BLaER1 treated with 17β-estradiol and CSF1 and Interleukin-3, amounts not matched to agents 10 nM and 100 nM (cell line): ENCODE data around the gene PCID2.

Source experiments
- H3K27ac ChIP-seq, 11 experiments: shearing (Covaris generic); formaldehyde crosslinking; 2 replicates each; pipeline ENCODE4 v1.8.1; 2022
- H3K27me3 ChIP-seq, 11 experiments: shearing (Covaris generic); formaldehyde crosslinking; 2 replicates each; pipeline ENCODE4 v1.8.1; 2022
- H3K36me3 ChIP-seq, 11 experiments: shearing (Covaris generic); formaldehyde crosslinking; 2 replicates each; pipeline ENCODE4 v1.8.1; 2022
- H3K4me1 ChIP-seq, 10 experiments: shearing (Covaris generic); formaldehyde crosslinking; 2 replicates each; pipeline ENCODE4 v1.8.1; 2022
- H3K4me2 ChIP-seq, 11 experiments: shearing (Covaris generic); formaldehyde crosslinking; 2 replicates each; pipeline ENCODE4 v1.8.1; 2022
- H3K4me3 ChIP-seq, 10 experiments: shearing (Covaris generic); formaldehyde crosslinking; 2 replicates each; pipeline ENCODE4 v1.8.1; 2022
- H3K9ac ChIP-seq, 11 experiments: shearing (Covaris generic); formaldehyde crosslinking; 2 replicates each; pipeline ENCODE4 v1.8.1; 2022
- H3K9me3 ChIP-seq, 11 experiments: shearing (Covaris generic); formaldehyde crosslinking; replicated peaks in 1 of 11; 2 replicates each; pipeline ENCODE4 v1.8.1; 2022
- H4K20me1 ChIP-seq, 11 experiments: shearing (Covaris generic); formaldehyde crosslinking; 2 replicates each; pipeline ENCODE4 v1.8.1; 2022
- Cebpa-rat ChIP-seq, 11 experiments: shearing (Covaris generic); IDR thresholded peaks; 2 replicates each; pipeline ENCODE4 v1.8.1; 2022

PCID2 gene

DNA sequence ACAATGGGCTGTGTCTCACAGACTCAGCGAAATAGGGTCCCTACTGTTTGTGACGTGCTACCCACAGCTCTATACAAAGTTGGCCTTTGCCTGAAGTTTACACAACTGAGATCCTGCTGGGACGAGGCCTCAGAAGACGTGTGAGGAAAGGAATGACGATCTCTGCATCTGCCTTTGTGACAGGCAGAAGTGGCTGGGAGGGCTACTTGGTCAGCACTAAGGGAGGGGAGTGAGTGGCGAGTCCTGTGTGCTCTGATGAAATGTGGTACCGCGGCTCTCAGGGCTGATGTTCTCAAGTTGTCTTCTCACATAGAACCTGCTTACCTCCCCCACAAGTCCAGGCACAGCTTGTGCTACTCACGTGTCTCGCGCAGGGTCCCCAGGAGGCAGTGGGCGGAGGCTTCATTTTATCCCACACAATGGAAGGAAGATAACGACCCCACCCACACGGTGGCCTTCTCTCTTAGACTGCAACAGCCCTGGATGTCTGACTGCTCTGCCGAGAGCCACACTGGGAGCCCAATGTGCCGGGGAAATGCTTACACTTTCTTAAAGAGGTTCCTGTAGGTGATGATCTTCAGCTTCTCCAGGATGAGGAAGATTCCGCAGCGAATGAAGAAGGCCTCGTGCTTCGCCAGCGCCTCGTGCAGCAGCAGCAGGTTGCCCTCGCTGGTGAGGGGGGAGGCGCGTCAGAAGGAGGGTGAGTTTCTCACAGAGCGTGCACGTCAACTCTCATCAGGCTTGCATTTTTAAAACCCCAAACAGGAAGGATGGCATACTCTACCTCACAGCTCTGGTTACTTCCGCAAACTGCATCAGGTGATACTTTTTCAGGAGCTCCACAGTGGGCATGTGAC is 28.9 kb downstream of the PCID2 start:
- Histone ChIP-seq H4K20me1 (peaks cover 0 to 16% (median 3%) of the 10 kb centered on the region in 11 experiments; a peak in 12 of 22 replicates), H3K9ac (no peak overlapping the region; a peak in 1 of 22 replicates), H3K9me3 (peaks cover 0 to 25% (median 0%) of the 10 kb centered on the region in 11 experiments; a peak in 7 of 22 replicates), H3K4me3 (no peak overlapping the region), H3K4me1 (peaks cover under 1 to 68% (median 9%) of the 10 kb centered on the region in 10 experiments; a peak in 14 of 20 replicates), H3K36me3 (peaks cover 79 to 100% (median 98%) of the 10 kb centered on the region in 11 experiments), H3K27me3 (no peaks in the 10 kb centered on the region), H3K27ac (no peak overlapping the region), H3K4me2 (peak overlapping the region in 3 of 11 experiments; percentile 35 to 69 (median 48); a peak in 6 of 22 replicates)
- no peak for TF ChIP-seq Cebpa-rat (IDR thresholded peaks at IDR 0.05)

GRCh38 chr13:113178896-113179167 is 29.6 kb downstream of the PCID2 start:
- Histone ChIP-seq H3K4me2 (peak overlapping the region in 3 of 11 experiments; percentile 9 to 69 (median 48); a peak in 6 of 22 replicates), H3K9me3 (peaks cover 0 to 25% (median 0%) of the 10 kb centered on the region in 11 experiments; a peak in 7 of 22 replicates), H4K20me1 (peaks cover 0 to 11% (median 0%) of the 10 kb centered on the region in 11 experiments; a peak in 4 of 22 replicates), H3K4me1 (peaks cover 0 to 74% (median 8%) of the 10 kb centered on the region in 10 experiments; a peak in 10 of 20 replicates), H3K27ac (no peak overlapping the region), H3K36me3 (peaks cover 72 to 99% (median 95%) of the 10 kb centered on the region in 11 experiments), H3K9ac (peak overlapping the region in 2 of 11 experiments; percentile 3 to 8; a peak in 2 of 22 replicates), H3K4me3 (no peak overlapping the region), H3K27me3 (no peaks in the 10 kb centered on the region)
- TF ChIP-seq Cebpa-rat (IDR thresholded peaks at IDR 0.05), result no peak

- TF ChIP-seq Cebpa-rat (IDR thresholded peaks at IDR 0.05), result no peak
- no peaks in the 10 kb centered on the region for H3K27me3 ChIP-seq
- H3K27ac ChIP-seq, result peak overlapping the region in 1 of 11 experiments; percentile 19; a peak in 1 of 22 replicates
- no peak overlapping the region for H3K4me3 ChIP-seq
- peak overlapping the region in 2 of 11 experiments; percentile 3 to 8; a peak in 2 of 22 replicates for H3K9ac ChIP-seq
- H3K9me3 ChIP-seq, result peaks cover 0 to 25% (median 0%) of the 10 kb centered on the region in 11 experiments; a peak in 7 of 22 replicates
- peaks cover 66 to 99% (median 91%) of the 10 kb centered on the region in 11 experiments for H3K36me3 ChIP-seq
- peaks cover 0 to 79% (median 8%) of the 10 kb centered on the region in 10 experiments; a peak in 10 of 20 replicates for H3K4me1 ChIP-seq
- H4K20me1 ChIP-seq, result peaks cover 0 to 6% (median 0%) of the 10 kb centered on the region in 11 experiments; a peak in 4 of 22 replicates
- H3K4me2 ChIP-seq, result peak overlapping the region in 3 of 11 experiments; percentile 24 to 69 (median 48); a peak in 6 of 22 replicates
These were observed 30.2 kb downstream of the PCID2 start for GRCh38 chr13:113178070-113178895.

DNA sequence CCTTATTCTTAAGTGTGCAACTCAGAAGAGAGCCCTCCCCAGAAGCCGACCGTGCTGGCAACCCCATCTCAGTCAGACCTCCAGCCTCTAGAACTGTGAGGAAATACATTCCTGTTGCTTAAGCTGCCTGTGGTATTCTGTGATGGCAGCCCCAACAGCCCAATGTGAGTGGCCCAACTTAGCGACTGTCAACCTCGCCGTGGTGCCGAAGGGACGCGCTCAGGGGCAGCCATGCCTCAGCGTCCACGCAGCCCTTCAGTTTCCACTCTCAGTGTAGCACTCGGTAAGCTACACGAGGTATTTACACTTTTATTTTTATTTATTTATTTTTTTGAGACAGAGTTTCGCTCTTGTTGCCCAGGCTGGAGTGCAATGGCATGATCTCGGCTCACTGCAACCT is 31.6 kb downstream of the PCID2 start:
- TF ChIP-seq Cebpa-rat (IDR thresholded peaks at IDR 0.05), result no peak
- Histone ChIP-seq H4K20me1 (peaks cover 0 to 8% (median 0%) of the 10 kb centered on the region in 11 experiments; a peak in 2 of 22 replicates), H3K9me3 (peaks cover 0 to 25% (median 0%) of the 10 kb centered on the region in 11 experiments; a peak in 7 of 22 replicates), H3K9ac (peak overlapping the region in 2 of 11 experiments; percentile 38 to 39; a peak in 3 of 22 replicates), H3K27ac (peak overlapping the region in 6 of 11 experiments; percentile 16 to 79 (median 50); a peak in 8 of 22 replicates), H3K27me3 (no peaks in the 10 kb centered on the region), H3K36me3 (peaks cover 59 to 99% (median 91%) of the 10 kb centered on the region in 11 experiments), H3K4me2 (peak overlapping the region in 5 of 11 experiments; percentile 9 to 69 (median 58); a peak in 9 of 22 replicates), H3K4me3 (no peak overlapping the region), H3K4me1 (peaks cover 2 to 94% (median 16%) of the 10 kb centered on the region in 10 experiments)

- H3K9me3 ChIP-seq, result peaks cover 0 to 25% (median 0%) of the 10 kb centered on the region in 11 experiments; a peak in 7 of 22 replicates
- peak overlapping the region in 6 of 11 experiments; percentile 16 to 79 (median 50); a peak in 10 of 22 replicates for H3K27ac ChIP-seq
- peaks cover 7 to 99% (median 22%) of the 10 kb centered on the region in 10 experiments for H3K4me1 ChIP-seq
- H3K4me3 ChIP-seq, result no peak overlapping the region
- H3K4me2 ChIP-seq, result peak overlapping the region in 5 of 11 experiments; percentile 9 to 69 (median 58); a peak in 9 of 22 replicates
- no peak for TF ChIP-seq Cebpa-rat (IDR thresholded peaks at IDR 0.05)
- H4K20me1 ChIP-seq, result peaks cover 0 to 13% (median 0%) of the 10 kb centered on the region in 11 experiments; a peak in 1 of 22 replicates
- peaks cover 55 to 99% (median 91%) of the 10 kb centered on the region in 11 experiments for H3K36me3 ChIP-seq
- H3K9ac ChIP-seq, result peak overlapping the region in 2 of 11 experiments; percentile 38 to 39; a peak in 3 of 22 replicates
- H3K27me3 ChIP-seq, result no peaks in the 10 kb centered on the region
These were observed 32.2 kb downstream of the PCID2 start for GRCh38 chr13:113176280-113176679.

DNA sequence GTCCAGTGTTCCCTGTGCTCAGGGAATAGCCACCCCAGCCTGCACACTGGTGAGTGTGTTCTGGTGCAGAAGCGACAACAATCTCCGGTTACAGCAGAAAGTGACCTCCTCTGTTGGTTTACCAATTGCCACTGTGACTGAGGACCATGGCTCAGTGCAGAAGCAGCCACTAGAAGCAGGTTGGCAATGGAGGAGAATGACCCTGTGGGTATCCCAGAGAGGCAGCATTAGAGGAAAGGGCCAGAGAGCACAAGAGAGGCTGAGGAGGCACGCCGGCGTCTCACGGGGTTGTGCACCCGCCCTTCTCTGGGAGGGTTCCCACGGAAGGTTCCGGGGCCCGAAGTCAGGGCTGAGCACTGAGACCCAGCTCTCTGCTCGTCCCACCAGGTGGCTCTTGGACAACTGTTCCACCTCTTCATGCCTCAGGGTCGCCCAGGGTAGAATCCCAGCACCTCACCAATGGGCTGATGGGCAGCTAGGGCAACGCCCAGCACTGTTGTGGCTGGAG is 36.0 kb downstream of the PCID2 start:
- Histone ChIP-seq H3K9ac (0 out of 22 replicates have a peak overlapping the region, but pooled peaks of 1 of the 11 experiments have one; percentile 47), H3K9me3 (peaks cover 0 to 25% (median 7%) of the 10 kb centered on the region in 11 experiments; a peak in 11 of 22 replicates), H4K20me1 (peaks cover 0 to 11% (median 0%) of the 10 kb centered on the region in 11 experiments; a peak in 1 of 22 replicates), H3K4me3 (no peak overlapping the region), H3K4me2 (peak overlapping the region in 3 of 11 experiments; percentile 48 to 69 (median 58); a peak in 5 of 22 replicates), H3K4me1 (peaks cover 13 to 78% (median 30%) of the 10 kb centered on the region in 10 experiments), H3K27ac (no peak overlapping the region), H3K36me3 (peaks cover 17 to 82% (median 61%) of the 10 kb centered on the region in 11 experiments), H3K27me3 (no peaks in the 10 kb centered on the region)
- TF ChIP-seq Cebpa-rat (IDR thresholded peaks at IDR 0.05), result no peak

GRCh38 chr13:113171250-113172125 is 37.0 kb downstream of the PCID2 start:
- Histone ChIP-seq H3K4me3 (no peak overlapping the region), H3K9me3 (peaks cover 0 to 17% (median 7%) of the 10 kb centered on the region in 11 experiments; a peak in 11 of 22 replicates), H3K27ac (peak overlapping the region in 4 of 11 experiments; percentile 21 to 58 (median 38); a peak in 6 of 22 replicates), H3K36me3 (peaks cover 8 to 72% (median 52%) of the 10 kb centered on the region in 11 experiments; a peak in 21 of 22 replicates), H3K27me3 (peaks cover 0 to 3% (median under 1%) of the 10 kb centered on the region in 11 experiments; a peak in 4 of 22 replicates), H3K4me1 (peaks cover 13 to 77% (median 28%) of the 10 kb centered on the region in 10 experiments), H4K20me1 (peaks cover 0 to 14% (median 0%) of the 10 kb centered on the region in 11 experiments; a peak in 2 of 22 replicates), H3K4me2 (peak overlapping the region; percentile 17 to 73 (median 48); a peak in 20 of 22 replicates), H3K9ac (peak overlapping the region in 4 of 11 experiments; percentile 2 to 47 (median 22); a peak in 6 of 22 replicates)
- no peak for TF ChIP-seq Cebpa-rat (IDR thresholded peaks at IDR 0.05)
